ENCODE results near the gene IER2. TPM values are rescaled to one million over a fixed set of nuclear protein-coding genes. Genes with fewer than 3 reads are reported as not detected.

IER2 gene
- total RNA-seq, 1 donor from 2014 or later, result 93.4 TPM

DNA sequence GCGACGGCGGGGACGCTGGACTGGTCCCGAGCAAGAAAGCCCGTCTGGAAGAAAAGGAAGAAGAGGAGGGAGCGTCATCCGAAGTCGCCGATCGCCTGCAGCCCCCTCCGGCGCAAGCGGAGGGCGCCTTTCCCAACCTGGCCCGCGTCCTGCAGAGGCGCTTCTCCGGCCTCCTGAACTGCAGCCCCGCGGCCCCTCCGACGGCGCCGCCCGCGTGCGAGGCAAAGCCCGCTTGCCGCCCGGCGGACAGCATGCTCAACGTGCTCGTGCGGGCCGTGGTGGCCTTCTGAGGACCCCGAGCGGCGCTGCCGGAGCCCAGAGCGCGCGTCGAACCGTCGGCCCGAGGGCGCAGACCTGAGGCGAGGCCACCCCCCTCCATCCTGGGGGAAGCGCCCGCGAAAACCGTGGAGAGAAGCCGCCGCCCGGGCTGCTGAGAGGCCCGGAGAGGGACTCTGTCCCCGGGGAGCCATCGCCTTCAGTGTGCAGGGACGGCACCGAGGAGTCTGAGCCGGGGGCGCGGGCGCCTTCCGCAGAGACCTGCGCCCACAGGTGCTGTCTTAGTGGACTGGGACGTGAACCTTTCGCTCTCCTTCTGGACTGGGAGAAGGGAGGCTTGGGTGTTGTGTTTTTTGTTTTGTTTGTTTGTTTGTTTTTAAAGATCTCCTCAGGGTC lies 3.5 kb downstream of the IER2 start:
- peak; percentile 23 for DNase-seq (ENCODE audit: low spot score, unreplicated experiment)

GRCh38 chr19:13154241-13154778 lies 4.1 kb downstream of the IER2 start:
- H3K9me3 Mint-ChIP-seq (ENCODE audit: low read depth), result no peaks in the 10 kb centered on the region
- H3K27me3 Mint-ChIP-seq, result no peaks in the 10 kb centered on the region
- DNase-seq (ENCODE audit: low spot score, unreplicated experiment), result peak; percentile 40
- no peak for TF ChIP-seq CTCF (IDR thresholded peaks at IDR 0.05; ENCODE audit: unreplicated experiment)
- peak overlapping the region; percentile 96 for H3K4me3 Mint-ChIP-seq (ENCODE audit: low read depth)
- peaks cover 10% of the 10 kb centered on the region for H3K36me3 Mint-ChIP-seq (ENCODE audit: insufficient read depth)
- H3K27ac Mint-ChIP-seq, result peak overlapping the region; percentile 100
- peaks cover 17% of the 10 kb centered on the region for H3K4me1 Mint-ChIP-seq (ENCODE audit: low read depth)

More for the DNA sequence above, 3.5 kb downstream of the IER2 start:
- H3K4me3 Mint-ChIP-seq (ENCODE audit: low read depth), result peak overlapping the region; percentile 96
- no peaks in the 10 kb centered on the region for H3K9me3 Mint-ChIP-seq (ENCODE audit: low read depth)
- peaks cover 21% of the 10 kb centered on the region for H3K4me1 Mint-ChIP-seq (ENCODE audit: low read depth)
- H3K27me3 Mint-ChIP-seq, result no peaks in the 10 kb centered on the region
- H3K36me3 Mint-ChIP-seq (ENCODE audit: insufficient read depth), result peaks cover 10% of the 10 kb centered on the region
- TF ChIP-seq CTCF (IDR thresholded peaks at IDR 0.05; ENCODE audit: unreplicated experiment), result no peak
- H3K27ac Mint-ChIP-seq, result peak overlapping the region; percentile 100

DNA sequence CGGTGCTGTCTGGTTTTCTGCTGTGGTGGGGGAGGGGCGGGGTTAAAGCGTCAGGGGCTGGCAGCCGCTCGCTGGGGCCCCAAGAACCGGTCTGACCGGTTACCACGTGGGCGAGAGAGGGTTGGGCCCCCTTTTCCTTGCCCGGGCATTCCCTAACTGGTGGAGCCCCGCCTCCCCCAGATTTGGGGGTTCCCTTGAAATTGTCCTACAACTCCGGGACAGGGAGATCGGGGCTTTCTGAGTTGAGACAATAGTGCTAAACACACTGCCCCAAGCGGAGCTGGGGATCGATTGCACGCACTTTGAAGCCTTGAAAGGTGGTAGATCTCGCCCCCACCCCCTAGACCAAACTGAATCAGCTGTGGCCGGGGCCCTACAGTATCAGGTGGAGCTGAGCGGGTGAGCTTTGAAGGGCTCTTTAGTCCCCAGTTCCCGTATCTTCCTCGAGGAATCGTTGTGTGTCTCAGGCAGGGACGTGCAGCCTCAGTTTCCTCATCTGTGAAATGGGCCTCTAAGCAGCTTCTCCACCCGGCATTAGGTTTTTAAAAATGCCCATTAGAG lies 4.8 kb downstream of the IER2 start:
- Mint-ChIP-seq H3K4me1 (ENCODE audit: low read depth) (peaks cover 16% of the 10 kb centered on the region), H3K36me3 (ENCODE audit: insufficient read depth) (peaks cover 10% of the 10 kb centered on the region)
- DNase-seq (ENCODE audit: low spot score, unreplicated experiment), result peak; percentile 93

DNA sequence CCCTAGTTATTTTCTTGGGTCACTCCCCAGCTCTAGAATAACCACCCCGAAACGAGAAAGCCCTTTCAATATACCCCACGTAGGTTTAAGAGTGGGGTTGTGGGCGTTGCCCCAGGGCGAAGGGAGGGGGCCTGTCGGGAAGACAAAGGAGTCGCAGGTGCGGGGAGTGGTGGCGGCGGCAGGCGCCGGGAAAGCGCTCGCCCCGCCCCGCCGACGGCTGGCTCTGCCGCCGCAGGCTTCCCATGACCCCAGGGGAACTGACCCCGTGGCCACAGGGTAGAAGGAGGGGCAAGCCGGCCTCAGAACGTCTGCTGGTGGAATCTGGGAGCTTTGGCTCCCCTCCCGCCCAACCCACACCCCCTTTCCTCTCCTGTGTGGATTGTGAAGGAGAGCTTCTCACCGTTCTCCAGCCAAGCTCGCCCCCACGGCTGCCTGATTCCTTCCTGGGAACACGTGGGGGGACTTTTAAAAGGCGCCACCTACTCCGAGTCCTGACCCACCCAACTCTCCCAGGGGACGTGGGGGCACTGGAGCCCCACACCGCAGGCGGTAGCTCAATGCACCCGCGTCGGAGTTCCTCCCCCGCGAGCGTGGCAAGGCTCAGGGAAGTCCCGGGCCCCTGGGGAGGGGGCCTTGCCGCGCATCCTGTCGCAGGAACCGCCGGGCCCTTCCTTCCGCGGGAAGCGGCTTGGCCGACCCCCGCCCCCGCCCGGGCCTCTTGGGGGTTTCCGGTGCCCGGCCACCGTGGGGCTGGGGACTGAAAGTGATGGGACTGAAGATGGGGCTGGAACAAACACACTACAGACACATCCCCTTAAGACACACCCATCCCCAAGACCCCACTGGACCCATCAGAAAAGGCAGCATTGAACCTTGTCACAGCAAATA lies 5.5 kb downstream of the IER2 start:
- Mint-ChIP-seq H3K27me3 (no peaks in the 10 kb centered on the region), H3K36me3 (ENCODE audit: insufficient read depth) (peaks cover 10% of the 10 kb centered on the region), H3K27ac (peak overlapping the region; percentile 100), H3K4me3 (ENCODE audit: low read depth) (peak overlapping the region; percentile 96), H3K9me3 (ENCODE audit: low read depth) (no peaks in the 10 kb centered on the region), H3K4me1 (ENCODE audit: low read depth) (peaks cover 17% of the 10 kb centered on the region)
- no peak for TF ChIP-seq CTCF (IDR thresholded peaks at IDR 0.05; ENCODE audit: unreplicated experiment)
- peak; percentile 72 for DNase-seq (ENCODE audit: low spot score, unreplicated experiment)

More for the DNA sequence above, 4.8 kb downstream of the IER2 start:
- TF ChIP-seq CTCF (IDR thresholded peaks at IDR 0.05; ENCODE audit: unreplicated experiment), result peak; percentile 30
- Mint-ChIP-seq H3K27ac (peak overlapping the region; percentile 100), H3K27me3 (no peaks in the 10 kb centered on the region), H3K9me3 (ENCODE audit: low read depth) (no peaks in the 10 kb centered on the region), H3K4me3 (ENCODE audit: low read depth) (peak overlapping the region; percentile 96)

DNA sequence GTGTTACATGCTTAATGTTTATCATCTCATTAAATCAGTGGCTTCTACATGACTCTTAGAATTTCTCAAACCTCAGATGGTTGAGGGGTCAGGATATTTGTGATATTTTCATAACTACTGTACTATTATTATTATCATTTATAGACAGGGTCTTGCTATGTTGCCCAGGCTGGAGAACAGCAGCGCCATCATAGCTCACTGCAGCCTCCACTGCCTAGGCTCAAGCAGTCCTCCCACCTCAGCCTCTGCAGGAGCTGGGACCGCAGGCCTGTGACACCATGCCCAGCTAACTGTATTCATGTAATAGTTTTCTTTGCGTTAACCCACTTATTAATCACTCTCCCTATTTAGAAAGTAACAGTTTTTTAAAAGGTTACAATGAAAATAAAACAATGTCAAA lies 9.5 kb downstream of the IER2 start:
- DNase-seq (ENCODE audit: low spot score, unreplicated experiment), result no peak
- H3K36me3 Mint-ChIP-seq (ENCODE audit: insufficient read depth), result no peaks in the 10 kb centered on the region
- no peak for TF ChIP-seq CTCF (IDR thresholded peaks at IDR 0.05; ENCODE audit: unreplicated experiment)
- H3K4me1 Mint-ChIP-seq (ENCODE audit: low read depth), result peaks cover 29% of the 10 kb centered on the region
- no peak overlapping the region for H3K4me3 Mint-ChIP-seq (ENCODE audit: low read depth)
- no peaks in the 10 kb centered on the region for H3K9me3 Mint-ChIP-seq (ENCODE audit: low read depth)
- no peak overlapping the region for H3K27ac Mint-ChIP-seq
- H3K27me3 Mint-ChIP-seq, result no peaks in the 10 kb centered on the region

All from progenitor cell of endocrine pancreas (in vitro differentiated cells).